T-helper 1 cell (primary cell): Measurements from ENCODE around the gene SLC2A1.

Experiments
- DNase-seq, 5 donors: peaks; one replicate each; pipeline ENCODE4 v3.0.0-alpha.2; 2012 to 2020
- total RNA-seq, 4 donors: gene quantifications; one replicate each; lab custom pipeline; 2026; lab: John Stamatoyannopoulos, UW

Gene SLC2A1
- 96.3 to 157 (median 118) reads per million in 4 donors for total RNA-seq

GRCh38 chr1:42958488-42959319 is at the start of gene SLC2A1:
SLC2A1 (minus strand) TSS chr1:42958868; CDS start chr1:42958651, 217 bp downstream.
- peak; percentile 92 to 96 (median 93) for DNase-seq

GRCh38 chr1:43007377-43008114 is 48.9 kb upstream of the SLC2A1 start:
- no peak for DNase-seq

GRCh38 chr1:43005460-43006361 is 47.0 kb upstream of the SLC2A1 start:
- DNase-seq = no peak

- no peak for DNase-seq
Observed at GRCh38 chr1:43004587-43005459, 46.2 kb upstream of the SLC2A1 start.

- no peak for DNase-seq
Observed at GRCh38 chr1:43002766-43003165, 44.1 kb upstream of the SLC2A1 start.

GRCh38 chr1:43002116-43002515 is 43.4 kb upstream of the SLC2A1 start:
- DNase-seq = no peak

GRCh38 chr1:43001434-43001833 is 42.8 kb upstream of the SLC2A1 start:
- DNase-seq = no peak

- no peak for DNase-seq
Observed at GRCh38 chr1:43000271-43000670, 41.6 kb upstream of the SLC2A1 start.

- no peak for DNase-seq
Observed at GRCh38 chr1:42999308-42999707, 40.6 kb upstream of the SLC2A1 start.

- DNase-seq = no peak
Observed at GRCh38 chr1:42998386-42998785, 39.7 kb upstream of the SLC2A1 start.

GRCh38 chr1:42996384-42996970 is 37.8 kb upstream of the SLC2A1 start:
- DNase-seq = no peak

- no peak for DNase-seq
Observed at GRCh38 chr1:42993502-42994136, 35.0 kb upstream of the SLC2A1 start.

- no peak for DNase-seq
Observed at GRCh38 chr1:42992054-42992571, 33.4 kb upstream of the SLC2A1 start.

GRCh38 chr1:42990757-42991346 is 32.2 kb upstream of the SLC2A1 start:
- DNase-seq = no peak

GRCh38 chr1:42983693-42984092 is 25.0 kb upstream of the SLC2A1 start:
- DNase-seq = no peak

- DNase-seq = no peak
Observed at GRCh38 chr1:42983253-42983652, 24.6 kb upstream of the SLC2A1 start.

GRCh38 chr1:42982641-42983040 is 24.0 kb upstream of the SLC2A1 start:
- DNase-seq = no peak

GRCh38 chr1:42981871-42982270 is 23.2 kb upstream of the SLC2A1 start:
- no peak for DNase-seq

GRCh38 chr1:42981255-42981805 is 22.7 kb upstream of the SLC2A1 start:
- DNase-seq = no peak
